ENCODE results near the gene SFT2D3. TPM values are rescaled to one million over a fixed set of nuclear protein-coding genes. Genes with fewer than 3 reads are reported as not detected.

SFT2D3 gene
- total RNA-seq, 1 experiment from 2014 or later: 8.7 TPM

DNA sequence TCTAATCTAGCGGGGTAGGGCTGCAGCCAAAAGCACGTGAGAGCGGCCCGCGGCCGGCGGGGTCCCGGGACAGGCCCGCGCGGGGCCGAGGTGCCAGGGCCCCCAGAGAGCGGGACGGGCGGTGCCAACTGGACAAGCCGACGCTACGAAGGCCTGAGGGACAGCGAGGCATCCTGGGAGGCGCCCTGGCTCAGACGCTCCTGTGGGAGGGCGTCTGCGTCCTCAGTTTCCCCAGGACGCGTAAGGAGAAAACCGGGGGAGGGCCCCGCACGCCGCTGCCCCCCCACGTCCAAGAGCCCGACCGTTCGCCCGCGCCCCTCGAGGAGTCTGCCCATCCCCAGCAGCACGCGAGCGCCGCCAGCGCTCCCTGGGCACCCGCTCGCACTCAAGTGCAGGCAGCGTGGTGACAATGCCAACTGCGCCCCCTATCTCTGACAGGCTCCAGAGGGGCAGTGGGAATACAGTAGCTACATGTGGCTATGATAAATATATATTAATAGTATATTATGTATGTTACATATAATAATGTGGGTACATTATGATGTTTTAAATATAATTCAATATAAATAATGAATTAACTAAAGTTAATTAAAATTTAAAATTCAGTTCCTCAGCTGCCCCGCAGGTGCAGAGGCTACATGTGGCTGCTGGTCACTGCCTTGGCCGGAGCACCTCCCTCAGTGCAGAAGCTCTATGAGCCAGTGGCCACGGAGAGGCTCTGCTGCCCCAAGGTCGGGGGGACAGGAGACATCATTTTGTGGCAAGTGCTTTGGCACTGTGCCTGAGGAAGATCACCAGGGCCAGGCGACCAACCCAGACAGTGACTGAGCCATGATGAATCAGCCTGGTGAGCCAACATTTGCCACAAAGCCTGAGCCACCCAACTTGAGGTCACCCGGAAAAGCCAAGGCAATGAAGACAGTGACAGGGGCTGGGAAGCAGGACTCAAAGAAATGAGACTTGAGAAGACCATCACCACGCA, 5.5 kb upstream of the SFT2D3 start:
- peak; percentile 54 for DNase-seq
- Histone ChIP-seq H3K4me3 (no peak overlapping the region), H3K9me3 (0 out of 2 replicates have a peak, but pooled peaks cover 2% of the 10 kb centered on the region), H3K36me3 (no peaks in the 10 kb centered on the region), H3K27me3 (no peaks in the 10 kb centered on the region)

DNA sequence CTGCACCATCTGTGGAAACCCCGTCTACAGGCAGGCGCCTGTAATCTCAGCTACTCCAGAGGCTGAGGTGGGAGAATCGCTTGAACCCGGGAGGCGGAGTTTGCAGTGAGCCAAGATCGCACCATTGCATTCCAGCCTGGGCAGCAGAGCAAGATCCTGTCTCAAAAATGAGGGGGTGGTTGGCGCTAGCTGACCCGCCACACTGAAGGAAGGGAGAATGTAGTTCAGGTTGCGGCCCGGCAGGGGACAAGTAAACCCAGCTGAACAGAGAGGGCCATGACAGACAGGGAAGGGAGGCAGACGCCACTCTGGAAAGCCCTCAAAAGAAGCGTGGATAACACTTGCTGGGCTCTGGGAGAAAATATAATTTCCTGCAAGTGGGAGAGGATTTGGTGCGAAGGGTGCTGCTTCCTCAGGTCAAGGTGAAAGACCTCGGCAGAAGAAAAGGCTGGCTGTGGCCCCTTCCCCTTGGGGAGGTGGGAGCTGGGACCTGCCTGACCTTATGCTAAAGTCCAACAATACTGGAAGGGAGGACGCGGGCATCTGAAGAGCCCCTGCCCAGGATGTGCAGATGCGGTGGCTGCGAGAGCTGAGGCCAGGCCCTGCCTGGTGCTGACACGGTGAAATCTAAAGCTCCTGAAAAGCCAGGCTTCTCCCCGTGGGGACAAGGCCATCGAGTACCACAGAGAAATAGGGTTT, 3.7 kb upstream of the SFT2D3 start:
- DNase-seq: no peak
- H3K9me3 ChIP-seq: 0 out of 2 replicates have a peak, but pooled peaks cover 2% of the 10 kb centered on the region
- no peaks in the 10 kb centered on the region for H3K27me3 ChIP-seq
- H3K36me3 ChIP-seq: peaks cover 5% of the 10 kb centered on the region
- H3K4me3 ChIP-seq: no peak overlapping the region

DNA sequence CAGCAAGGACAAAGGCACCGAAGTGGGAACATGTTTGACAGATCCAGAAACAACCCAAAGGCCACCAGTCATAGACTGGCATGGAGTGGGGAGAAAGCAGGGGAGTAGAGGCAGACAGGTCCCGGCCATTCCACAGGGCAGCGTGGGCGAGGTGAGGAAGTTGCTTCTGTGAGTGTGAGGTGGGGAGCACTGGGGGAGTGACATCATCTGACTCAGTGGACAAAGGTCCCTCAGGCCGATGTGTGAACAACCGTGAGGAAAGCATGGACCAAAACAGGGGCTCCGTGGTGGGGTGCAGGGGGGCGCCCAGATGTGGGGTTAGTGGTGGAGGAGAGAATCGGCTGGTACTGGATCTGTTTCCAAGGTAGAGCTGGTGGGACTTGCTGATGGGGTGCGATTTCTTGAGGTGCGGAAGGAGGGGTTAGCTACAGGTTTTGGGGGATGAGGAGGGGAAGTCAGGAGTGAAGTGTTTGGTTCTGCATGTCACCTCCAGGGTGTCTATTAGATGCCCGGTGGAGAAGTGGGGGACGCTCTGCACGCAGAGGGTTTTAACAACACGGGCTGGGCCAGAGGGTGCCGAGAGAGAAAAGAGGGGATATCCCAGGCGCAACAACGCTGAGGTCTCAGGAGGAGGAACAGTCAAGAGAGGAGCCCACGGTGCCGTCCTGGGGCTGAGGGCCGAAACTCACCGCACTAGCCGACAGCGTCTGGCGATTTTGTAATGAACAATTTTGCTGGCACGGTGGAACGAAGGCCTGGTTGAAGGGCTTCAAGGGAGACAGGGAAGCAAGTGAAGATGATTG, 2.5 kb upstream of the SFT2D3 start:
- Histone ChIP-seq H3K4me3 (no peak overlapping the region), H3K9me3 (no peaks in the 10 kb centered on the region), H3K36me3 (peaks cover 17% of the 10 kb centered on the region), H3K27me3 (no peaks in the 10 kb centered on the region)
- no peak for DNase-seq

- H3K27me3 ChIP-seq: no peaks in the 10 kb centered on the region
- H3K36me3 ChIP-seq: peaks cover 36% of the 10 kb centered on the region
- DNase-seq: peak; percentile 8
- H3K4me3 ChIP-seq: peak overlapping the region; percentile 55
- H3K9me3 ChIP-seq: no peaks in the 10 kb centered on the region
These were observed 637 bp upstream of the SFT2D3 start for GRCh38 chr2:127700527-127701192.

DNA sequence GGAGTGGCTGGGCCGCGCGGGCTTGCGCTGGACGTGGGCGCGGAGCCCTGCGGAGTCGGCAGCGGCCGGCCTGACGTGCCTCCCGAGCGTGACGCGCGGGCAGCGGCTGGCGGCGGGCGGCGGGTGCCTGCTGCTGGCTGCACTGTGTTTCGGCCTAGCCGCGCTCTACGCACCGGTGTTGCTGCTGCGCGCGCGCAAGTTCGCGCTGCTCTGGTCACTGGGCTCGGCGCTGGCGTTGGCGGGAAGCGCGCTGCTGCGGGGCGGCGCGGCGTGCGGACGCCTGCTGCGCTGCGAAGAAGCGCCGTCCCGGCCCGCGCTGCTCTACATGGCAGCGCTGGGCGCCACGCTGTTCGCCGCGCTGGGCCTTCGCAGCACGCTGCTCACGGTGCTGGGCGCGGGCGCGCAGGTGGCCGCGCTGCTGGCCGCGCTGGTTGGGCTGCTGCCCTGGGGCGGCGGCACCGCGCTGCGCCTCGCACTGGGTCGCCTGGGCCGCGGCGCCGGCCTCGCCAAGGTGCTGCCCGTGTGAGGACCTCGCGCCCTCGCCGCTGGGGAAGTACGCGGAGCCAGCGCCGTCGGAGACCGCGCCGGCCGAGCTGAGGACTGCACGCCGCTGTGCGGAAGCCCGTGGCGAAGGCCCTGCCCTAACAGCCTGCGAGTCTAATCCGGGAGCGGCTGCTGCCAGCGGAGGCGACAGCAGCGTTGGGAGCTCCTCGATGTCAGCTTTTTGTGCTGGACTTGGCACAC, 526 bp downstream of the SFT2D3 start:
- Histone ChIP-seq H3K4me3 (peak overlapping the region; percentile 55), H3K27me3 (no peaks in the 10 kb centered on the region), H3K36me3 (peaks cover 47% of the 10 kb centered on the region), H3K9me3 (no peaks in the 10 kb centered on the region)
- DNase-seq: peak; percentile 77

DNA sequence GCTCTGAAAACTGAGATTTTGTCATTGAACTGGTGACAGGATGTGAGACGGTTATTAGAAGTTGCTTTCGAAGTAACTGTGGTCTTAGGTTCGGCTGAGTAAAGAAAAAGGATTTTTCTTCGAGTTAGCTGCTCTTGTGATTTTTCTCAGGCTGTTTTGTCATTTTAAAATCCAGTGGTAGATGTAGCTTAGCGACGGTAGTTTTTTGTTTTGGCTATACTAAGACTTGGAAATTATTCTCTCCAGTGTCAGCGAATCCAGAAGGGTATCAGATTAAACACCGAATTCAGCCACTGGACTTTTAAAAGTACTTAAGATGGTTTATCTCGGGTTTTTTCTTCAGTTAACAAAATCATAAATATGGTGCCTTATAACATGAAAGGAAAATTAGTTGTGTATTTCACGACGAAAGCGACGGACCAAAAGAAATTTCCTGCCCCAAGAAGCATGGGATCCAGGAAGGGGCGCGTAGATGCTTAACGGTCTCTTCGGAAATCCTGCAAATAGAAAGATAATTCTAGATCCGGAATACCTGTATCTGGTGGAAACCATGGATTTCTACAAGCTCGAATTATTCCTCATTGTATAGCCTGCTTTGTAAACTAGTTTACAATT, 1.2 kb downstream of the SFT2D3 start:
- H3K9me3 ChIP-seq: no peaks in the 10 kb centered on the region
- no peaks in the 10 kb centered on the region for H3K27me3 ChIP-seq
- H3K36me3 ChIP-seq: peaks cover 49% of the 10 kb centered on the region
- peak overlapping the region; percentile 55 for H3K4me3 ChIP-seq
- DNase-seq: no peak

GRCh38 chr2:127703282-127703681, 2.0 kb downstream of the SFT2D3 start:
- peaks cover 51% of the 10 kb centered on the region for H3K36me3 ChIP-seq
- no peak overlapping the region for H3K4me3 ChIP-seq
- DNase-seq: no peak
- H3K27me3 ChIP-seq: no peaks in the 10 kb centered on the region
- no peaks in the 10 kb centered on the region for H3K9me3 ChIP-seq

DNA sequence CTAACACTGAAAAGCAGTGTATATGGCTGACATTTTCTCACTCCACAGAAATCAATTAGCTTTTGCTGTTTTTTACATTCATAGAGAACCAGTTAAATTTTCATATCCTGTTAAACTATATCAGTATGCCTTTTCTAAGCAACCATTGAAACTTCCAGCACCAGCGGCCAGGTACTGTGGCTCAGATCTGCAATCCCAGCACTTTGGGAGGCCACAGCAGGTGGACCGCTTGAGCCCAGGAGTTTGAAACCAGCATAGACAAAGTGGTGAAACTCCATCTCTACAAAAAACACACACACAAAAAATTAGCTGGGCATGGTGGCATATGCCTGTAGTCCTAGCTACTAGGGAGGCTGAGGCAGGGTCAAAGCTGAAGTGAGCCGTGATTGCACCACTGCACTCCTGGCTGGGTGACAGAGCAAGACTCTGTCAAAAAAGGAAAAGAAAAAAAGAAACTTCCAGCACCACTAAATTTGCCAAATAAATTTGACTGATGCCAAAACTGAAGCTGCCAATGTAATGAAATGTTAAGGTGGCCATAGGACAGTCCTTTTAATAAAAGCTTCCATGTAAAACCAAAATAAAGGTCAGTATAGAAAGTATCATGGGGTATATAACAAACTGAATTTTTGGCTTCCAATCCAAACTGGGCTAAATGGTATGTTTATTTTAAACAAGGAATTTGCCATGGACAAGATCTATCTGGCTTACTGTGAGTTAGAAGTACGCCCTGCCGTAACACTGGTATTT, 3.5 kb downstream of the SFT2D3 start:
- H3K4me3 ChIP-seq: no peak overlapping the region
- no peaks in the 10 kb centered on the region for H3K9me3 ChIP-seq
- no peaks in the 10 kb centered on the region for H3K27me3 ChIP-seq
- no peak for DNase-seq
- H3K36me3 ChIP-seq: peaks cover 65% of the 10 kb centered on the region

GRCh38 chr2:127705391-127706065, 4.2 kb downstream of the SFT2D3 start:
- Histone ChIP-seq H3K36me3 (peaks cover 69% of the 10 kb centered on the region), H3K27me3 (no peaks in the 10 kb centered on the region), H3K4me3 (no peak overlapping the region), H3K9me3 (no peaks in the 10 kb centered on the region)
- DNase-seq: no peak

DNA sequence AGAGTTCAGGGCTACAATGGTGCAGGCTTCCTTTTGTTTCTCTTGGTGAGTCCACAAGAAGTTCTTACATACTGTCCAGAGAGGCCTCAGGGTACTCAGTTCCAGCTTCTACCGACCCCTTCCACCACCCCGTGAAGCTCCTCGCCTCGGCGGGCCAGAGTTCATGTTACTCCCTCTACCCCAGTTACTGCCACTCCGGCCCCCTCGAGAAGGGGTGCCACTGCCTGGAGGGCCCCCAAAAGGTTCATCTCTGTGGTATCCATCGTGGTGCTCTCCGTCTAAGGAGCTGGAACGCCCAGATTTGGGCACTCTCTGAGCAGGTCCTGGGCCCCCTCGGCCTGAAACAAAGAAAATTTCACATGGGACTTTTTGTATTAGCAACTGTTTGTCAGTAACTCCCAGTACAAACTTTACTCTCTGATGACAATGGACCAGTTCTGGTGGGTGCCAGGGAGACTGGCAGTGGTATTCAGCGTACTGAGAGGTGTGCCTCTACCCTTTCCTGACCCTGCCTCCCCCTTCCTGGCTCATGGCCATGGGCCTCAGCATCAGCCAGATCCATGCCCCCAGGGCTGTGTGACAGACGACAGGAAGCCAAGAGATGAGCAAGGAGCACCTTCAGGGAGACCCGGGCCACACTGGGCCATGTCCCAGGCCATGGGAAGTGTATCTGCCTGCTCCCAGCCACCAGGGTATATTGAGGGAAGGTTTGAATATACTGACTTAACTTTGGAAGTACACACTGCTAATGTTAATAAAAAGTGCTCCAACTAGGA, 5.1 kb downstream of the SFT2D3 start:
- no peak for DNase-seq

GRCh38 chr2:127707890-127708648, 6.8 kb downstream of the SFT2D3 start:
- no peaks in the 10 kb centered on the region for H3K9me3 ChIP-seq
- peak; percentile 19 for DNase-seq
- peaks cover 62% of the 10 kb centered on the region for H3K36me3 ChIP-seq
- H3K4me3 ChIP-seq: no peak overlapping the region
- H3K27me3 ChIP-seq: no peaks in the 10 kb centered on the region

More for the DNA sequence above, 5.1 kb downstream of the SFT2D3 start:
- Histone ChIP-seq H3K27me3 (no peaks in the 10 kb centered on the region), H3K36me3 (peaks cover 69% of the 10 kb centered on the region), H3K9me3 (no peaks in the 10 kb centered on the region), H3K4me3 (no peak overlapping the region)

GRCh38 chr2:127709336-127709735, 8.0 kb downstream of the SFT2D3 start:
- Histone ChIP-seq H3K27me3 (no peaks in the 10 kb centered on the region), H3K9me3 (no peaks in the 10 kb centered on the region), H3K36me3 (peaks cover 57% of the 10 kb centered on the region), H3K4me3 (no peak overlapping the region)
- DNase-seq: no peak

DNA sequence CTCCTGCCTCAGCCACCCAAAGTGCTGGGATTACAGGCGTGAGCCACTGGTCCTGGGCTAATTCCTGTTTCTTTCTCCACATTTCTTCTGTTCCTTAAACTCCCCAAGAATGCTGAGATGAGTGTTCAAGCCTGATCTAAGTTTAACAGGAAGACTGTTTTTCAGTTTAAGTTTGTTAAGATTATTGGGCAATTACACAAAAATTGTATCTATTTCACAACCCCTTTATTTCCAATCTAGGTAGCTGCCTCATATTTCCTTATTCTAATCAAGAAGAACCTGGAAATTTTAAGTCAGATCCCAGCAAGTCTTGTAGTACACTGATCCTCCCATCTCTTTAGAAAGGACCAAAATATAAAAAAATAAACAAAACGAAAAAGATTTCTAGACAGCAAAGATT, 11.7 kb downstream of the SFT2D3 start:
- Histone ChIP-seq H3K36me3 (peaks cover 49% of the 10 kb centered on the region), H3K9me3 (no peaks in the 10 kb centered on the region), H3K4me3 (no peak overlapping the region), H3K27me3 (no peaks in the 10 kb centered on the region)
- no peak for DNase-seq
